Measurements from ENCODE around the gene NRAP.

Gene NRAP

DNA sequence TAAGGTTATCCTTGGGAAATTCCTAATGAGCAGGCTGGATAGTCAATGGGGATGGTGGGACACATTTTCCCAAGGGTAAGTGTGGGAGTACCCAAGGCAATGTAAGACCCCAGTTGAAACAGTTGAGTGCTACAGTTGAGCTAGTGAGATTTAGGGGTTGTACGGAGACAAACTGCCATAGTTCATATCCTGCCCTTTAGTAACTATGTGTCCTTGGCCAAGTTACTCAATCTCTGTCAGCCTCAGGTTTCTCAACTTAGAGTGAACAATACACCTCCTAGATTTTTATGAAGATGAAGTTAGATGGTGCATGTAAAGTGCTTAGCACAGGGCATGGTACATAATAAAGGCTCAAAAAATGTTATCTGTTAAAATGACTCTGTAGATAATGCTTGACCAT is 90.5 kb downstream of the NRAP start:
- no peak overlapping the region for H3K9ac ChIP-seq (ENCODE audit: low read depth, low read length)
- H3K4me3 ChIP-seq (ENCODE audit: low read depth, low read length) = no peak overlapping the region
- H3K9me3 ChIP-seq (ENCODE audit: control insufficient read depth, insufficient read depth, low read length) = no peaks in the 10 kb centered on the region
- no peaks in the 10 kb centered on the region for H3K4me1 ChIP-seq (ENCODE audit: control insufficient read depth, insufficient read depth, low read length)
- H3K36me3 ChIP-seq (ENCODE audit: control insufficient read depth, insufficient read depth, low read length) = no peaks in the 10 kb centered on the region
- peaks cover 11% of the 10 kb centered on the region for H3K27me3 ChIP-seq (ENCODE audit: control insufficient read depth, insufficient read depth, low read length)
- no peak overlapping the region for H3K27ac ChIP-seq (ENCODE audit: low read depth, low read length)

DNA sequence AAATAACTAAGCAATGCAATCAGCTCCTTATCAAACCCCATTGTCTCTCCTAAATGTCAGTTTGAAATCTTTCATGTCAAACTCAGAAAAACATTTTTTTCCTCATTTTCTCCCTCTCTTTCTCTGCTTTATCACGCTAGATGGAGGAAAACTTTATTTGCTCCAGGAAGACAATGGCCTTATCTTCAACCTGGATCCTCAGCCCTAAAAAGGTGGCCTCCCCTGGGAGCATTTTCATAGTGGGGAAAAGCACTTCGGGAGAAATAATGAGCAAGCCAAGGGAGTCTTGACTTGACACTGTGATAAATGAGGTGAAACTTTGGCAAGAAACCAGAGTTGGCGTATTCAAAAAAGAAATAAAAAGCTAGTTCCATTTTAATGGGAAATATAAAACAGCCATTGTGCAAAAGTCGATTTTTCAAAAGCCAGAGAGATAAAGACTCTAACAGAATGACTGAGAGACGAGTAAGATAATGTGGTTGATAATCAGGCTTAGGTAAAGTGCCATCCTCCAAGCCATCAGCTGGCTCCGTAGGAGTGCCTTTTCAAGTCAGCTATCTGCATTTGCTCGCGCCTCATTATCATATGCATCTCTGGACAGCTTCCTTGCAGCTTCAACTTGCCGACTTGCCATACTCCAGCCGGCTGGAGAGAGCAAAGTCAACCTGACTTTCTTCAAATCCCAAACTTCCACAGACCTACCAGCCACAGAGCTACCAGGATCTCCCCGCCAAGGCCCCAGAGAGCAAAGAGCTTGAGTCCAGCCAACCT is 91.1 kb downstream of the NRAP start:
- H3K27ac ChIP-seq (ENCODE audit: low read depth, low read length) = no peak overlapping the region
- no peak overlapping the region for H3K9ac ChIP-seq (ENCODE audit: low read depth, low read length)
- no peaks in the 10 kb centered on the region for H3K4me1 ChIP-seq (ENCODE audit: control insufficient read depth, insufficient read depth, low read length)
- H3K36me3 ChIP-seq (ENCODE audit: control insufficient read depth, insufficient read depth, low read length) = no peaks in the 10 kb centered on the region
- no peak overlapping the region for H3K4me3 ChIP-seq (ENCODE audit: low read depth, low read length)
- peaks cover 11% of the 10 kb centered on the region for H3K27me3 ChIP-seq (ENCODE audit: control insufficient read depth, insufficient read depth, low read length)
- no peaks in the 10 kb centered on the region for H3K9me3 ChIP-seq (ENCODE audit: control insufficient read depth, insufficient read depth, low read length)

DNA sequence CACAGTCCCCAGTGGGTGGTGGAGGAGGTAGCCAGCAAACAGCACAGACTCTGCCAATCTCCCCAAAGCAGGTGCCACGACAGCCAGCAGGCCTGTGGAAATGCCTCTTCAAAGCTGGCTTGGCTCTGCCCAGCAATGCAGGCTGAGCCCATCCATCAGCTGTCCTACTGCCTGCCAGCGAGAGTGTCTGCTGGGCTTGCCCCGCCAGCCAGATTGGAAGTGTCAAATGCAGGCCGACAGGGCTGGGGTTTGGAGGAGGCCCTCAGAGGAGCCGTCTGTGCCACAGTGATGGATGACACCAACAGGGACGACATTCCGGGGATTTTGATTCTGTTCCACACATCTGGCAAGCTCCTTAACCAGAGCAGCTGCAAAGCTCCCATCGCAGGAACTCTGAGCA is 94.3 kb downstream of the NRAP start:
- no peak overlapping the region for H3K4me3 ChIP-seq (ENCODE audit: low read depth, low read length)
- no peak overlapping the region for H3K9ac ChIP-seq (ENCODE audit: low read depth, low read length)
- no peaks in the 10 kb centered on the region for H3K36me3 ChIP-seq (ENCODE audit: control insufficient read depth, insufficient read depth, low read length)
- H3K27me3 ChIP-seq (ENCODE audit: control insufficient read depth, insufficient read depth, low read length) = peaks cover 6% of the 10 kb centered on the region; the same call in 1 of the 2 replicates
- no peaks in the 10 kb centered on the region for H3K9me3 ChIP-seq (ENCODE audit: control insufficient read depth, insufficient read depth, low read length)
- no peak overlapping the region for H3K27ac ChIP-seq (ENCODE audit: low read depth, low read length)
- H3K4me1 ChIP-seq (ENCODE audit: control insufficient read depth, insufficient read depth, low read length) = peaks cover 10% of the 10 kb centered on the region

DNA sequence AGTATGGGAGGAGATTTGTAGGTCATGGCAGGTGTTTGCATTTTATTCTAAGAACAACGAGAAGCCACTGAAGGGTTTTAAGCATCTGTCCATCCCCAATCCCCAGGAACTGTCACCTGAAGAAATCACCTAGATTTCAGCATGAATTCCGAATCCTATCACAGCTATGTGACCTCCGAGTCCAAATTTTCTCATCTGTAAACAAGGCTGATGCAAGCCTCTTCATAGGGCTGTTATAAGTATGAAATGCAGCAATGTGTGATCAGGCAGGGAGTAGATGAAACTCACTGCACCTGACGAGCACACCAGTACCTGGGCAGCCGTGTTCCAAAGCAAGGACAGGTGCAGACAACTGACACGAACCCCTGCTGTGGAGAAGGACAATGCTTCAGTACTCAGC is 97.0 kb downstream of the NRAP start:
- Histone ChIP-seq H3K36me3 (ENCODE audit: control insufficient read depth, insufficient read depth, low read length) (no peaks in the 10 kb centered on the region), H3K4me1 (ENCODE audit: control insufficient read depth, insufficient read depth, low read length) (peaks cover 15% of the 10 kb centered on the region), H3K27ac (ENCODE audit: low read depth, low read length) (no peak overlapping the region), H3K9ac (ENCODE audit: low read depth, low read length) (no peak overlapping the region), H3K4me3 (ENCODE audit: low read depth, low read length) (no peak overlapping the region), H3K9me3 (ENCODE audit: control insufficient read depth, insufficient read depth, low read length) (no peaks in the 10 kb centered on the region), H3K27me3 (ENCODE audit: control insufficient read depth, insufficient read depth, low read length) (peaks cover 24% of the 10 kb centered on the region)

DNA sequence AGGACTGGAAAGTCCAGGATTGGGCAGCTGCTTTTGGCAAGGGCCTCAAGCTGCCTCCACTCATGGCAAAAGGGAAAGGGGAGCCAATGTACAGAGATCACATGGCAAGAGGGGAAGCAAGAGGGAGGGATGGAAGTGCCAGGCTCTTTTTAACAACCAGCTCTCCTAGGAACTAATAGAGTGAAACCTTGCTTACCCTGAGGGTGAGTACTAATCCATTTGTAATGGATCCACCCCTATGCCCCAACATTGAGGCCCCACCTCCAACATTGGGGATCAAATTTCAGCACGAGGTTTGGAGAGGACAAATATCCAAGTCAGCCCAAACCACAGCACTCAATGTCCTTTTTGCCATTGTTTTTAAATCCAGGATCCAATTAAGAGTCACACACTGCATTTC is 98.5 kb downstream of the NRAP start:
- Histone ChIP-seq H3K36me3 (ENCODE audit: control insufficient read depth, insufficient read depth, low read length) (no peaks in the 10 kb centered on the region), H3K27me3 (ENCODE audit: control insufficient read depth, insufficient read depth, low read length) (peaks cover 40% of the 10 kb centered on the region), H3K4me1 (ENCODE audit: control insufficient read depth, insufficient read depth, low read length) (peaks cover 15% of the 10 kb centered on the region), H3K27ac (ENCODE audit: low read depth, low read length) (no peak overlapping the region), H3K4me3 (ENCODE audit: low read depth, low read length) (no peak overlapping the region), H3K9ac (ENCODE audit: low read depth, low read length) (no peak overlapping the region), H3K9me3 (ENCODE audit: control insufficient read depth, insufficient read depth, low read length) (no peaks in the 10 kb centered on the region)

DNA sequence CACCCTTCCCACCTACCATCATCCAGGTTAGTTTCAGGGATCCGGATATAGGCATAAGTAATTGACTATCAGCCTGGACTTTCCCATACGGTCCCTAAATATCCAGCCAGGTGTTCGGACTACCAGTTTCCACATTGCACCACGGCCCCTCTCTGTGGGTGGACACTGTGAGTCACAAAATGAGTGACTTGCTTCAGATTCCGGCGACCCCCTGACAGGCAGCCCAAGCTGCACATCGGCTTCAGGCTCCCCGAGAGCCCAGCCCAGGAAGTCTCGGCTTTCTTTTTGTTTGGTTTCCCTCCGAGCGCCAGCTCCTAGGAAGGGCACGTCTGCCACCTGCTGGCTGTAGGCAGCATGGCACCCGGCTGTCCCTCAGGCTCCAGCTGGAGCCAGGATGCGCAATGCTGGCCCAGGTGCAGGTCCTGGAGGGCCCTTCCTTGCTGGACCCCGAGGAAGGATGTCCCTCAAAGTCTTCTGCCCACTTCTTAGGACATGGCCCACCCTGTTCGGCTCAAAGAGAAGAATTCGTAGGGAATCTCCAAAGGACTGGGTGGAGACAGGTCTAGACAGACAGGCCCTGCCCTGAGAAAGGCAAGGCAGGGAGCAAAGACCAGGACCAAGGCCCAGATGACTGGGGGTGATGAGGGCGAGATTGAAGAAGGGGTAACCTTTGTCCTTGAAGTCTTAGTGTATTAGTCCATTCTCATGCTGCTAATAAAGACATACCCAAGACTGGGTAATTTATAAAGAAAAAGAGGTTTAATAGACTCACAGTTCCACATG is 100.3 kb downstream of the NRAP start:
- H3K9ac ChIP-seq (ENCODE audit: low read depth, low read length) = no peak overlapping the region
- peaks cover 29% of the 10 kb centered on the region for H3K4me1 ChIP-seq (ENCODE audit: control insufficient read depth, insufficient read depth, low read length)
- H3K9me3 ChIP-seq (ENCODE audit: control insufficient read depth, insufficient read depth, low read length) = no peaks in the 10 kb centered on the region
- H3K27ac ChIP-seq (ENCODE audit: low read depth, low read length) = no peak overlapping the region
- H3K4me3 ChIP-seq (ENCODE audit: low read depth, low read length) = no peak overlapping the region; the same call in 1 of the 2 replicates
- H3K36me3 ChIP-seq (ENCODE audit: control insufficient read depth, insufficient read depth, low read length) = no peaks in the 10 kb centered on the region
- H3K27me3 ChIP-seq (ENCODE audit: control insufficient read depth, insufficient read depth, low read length) = peaks cover 55% of the 10 kb centered on the region

DNA sequence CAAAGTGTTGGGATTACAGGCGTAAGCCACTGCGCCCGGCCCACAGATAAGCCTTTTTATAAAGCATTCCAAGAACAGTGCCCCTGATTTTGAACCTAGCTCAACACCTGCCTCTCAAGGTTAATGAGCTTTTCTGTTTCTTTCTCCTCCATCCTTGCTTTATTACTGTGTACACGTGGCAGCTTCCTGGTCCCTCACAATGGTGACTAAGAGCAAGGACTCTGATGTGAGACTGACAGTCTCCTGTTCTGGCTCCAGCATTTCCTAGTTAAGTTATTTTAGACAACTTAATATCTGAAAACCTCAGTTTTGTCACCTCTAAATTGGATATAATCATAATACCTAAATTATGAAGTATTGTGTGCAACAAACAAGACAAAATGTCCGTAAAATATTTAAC is 101.1 kb downstream of the NRAP start:
- H3K36me3 ChIP-seq (ENCODE audit: control insufficient read depth, insufficient read depth, low read length) = no peaks in the 10 kb centered on the region
- no peak overlapping the region for H3K4me3 ChIP-seq (ENCODE audit: low read depth, low read length)
- no peak overlapping the region for H3K27ac ChIP-seq (ENCODE audit: low read depth, low read length)
- H3K9me3 ChIP-seq (ENCODE audit: control insufficient read depth, insufficient read depth, low read length) = no peaks in the 10 kb centered on the region
- H3K4me1 ChIP-seq (ENCODE audit: control insufficient read depth, insufficient read depth, low read length) = peaks cover 34% of the 10 kb centered on the region
- no peak overlapping the region for H3K9ac ChIP-seq (ENCODE audit: low read depth, low read length)
- peaks cover 61% of the 10 kb centered on the region for H3K27me3 ChIP-seq (ENCODE audit: control insufficient read depth, insufficient read depth, low read length)

DNA sequence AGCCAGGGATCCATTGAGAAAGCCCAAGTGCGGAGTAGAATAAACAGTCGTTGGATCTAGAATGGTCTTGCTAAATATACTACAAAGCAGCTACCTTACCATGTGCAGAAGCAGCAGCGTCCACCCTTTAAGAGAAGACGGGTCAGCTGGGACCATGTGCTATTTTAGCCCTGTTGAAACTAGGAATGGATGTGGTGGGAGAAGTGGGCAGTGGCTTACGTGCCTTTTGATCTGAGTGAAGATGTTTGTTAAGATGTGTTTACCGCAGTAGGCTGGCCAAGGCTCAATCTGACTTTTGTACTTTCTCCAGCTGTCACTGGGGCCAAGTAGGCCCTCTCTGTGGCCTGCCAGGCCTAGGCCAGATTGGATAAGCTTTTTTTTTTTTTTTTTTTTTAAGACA is 101.8 kb downstream of the NRAP start:
- no peak overlapping the region for H3K9ac ChIP-seq (ENCODE audit: low read depth, low read length)
- H3K27me3 ChIP-seq (ENCODE audit: control insufficient read depth, insufficient read depth, low read length) = peaks cover 68% of the 10 kb centered on the region
- H3K36me3 ChIP-seq (ENCODE audit: control insufficient read depth, insufficient read depth, low read length) = no peaks in the 10 kb centered on the region
- H3K4me3 ChIP-seq (ENCODE audit: low read depth, low read length) = no peak overlapping the region
- no peak overlapping the region for H3K27ac ChIP-seq (ENCODE audit: low read depth, low read length)
- no peaks in the 10 kb centered on the region for H3K9me3 ChIP-seq (ENCODE audit: control insufficient read depth, insufficient read depth, low read length)
- H3K4me1 ChIP-seq (ENCODE audit: control insufficient read depth, insufficient read depth, low read length) = peaks cover 40% of the 10 kb centered on the region

DNA sequence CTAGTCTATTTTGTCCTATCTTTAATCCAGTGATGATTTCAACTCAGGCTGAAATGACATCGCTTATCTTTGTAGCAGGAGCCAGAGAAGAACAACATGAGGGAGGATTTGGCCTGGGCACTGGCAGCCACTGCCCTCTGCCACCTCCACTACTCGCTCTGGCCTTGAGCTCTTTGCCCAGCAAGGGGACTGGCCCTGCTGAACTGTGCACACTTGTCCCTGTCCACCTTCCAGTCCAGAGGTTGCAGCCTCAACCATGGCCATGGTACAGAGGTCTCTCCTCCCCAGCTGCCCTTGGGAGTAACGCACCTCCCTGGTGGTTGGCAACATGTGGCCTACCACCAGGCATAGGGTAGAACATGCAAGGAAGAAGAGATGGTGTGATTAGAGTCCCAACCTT is 102.6 kb downstream of the NRAP start:
- Histone ChIP-seq H3K27ac (ENCODE audit: low read depth, low read length) (no peak overlapping the region), H3K36me3 (ENCODE audit: control insufficient read depth, insufficient read depth, low read length) (no peaks in the 10 kb centered on the region), H3K9ac (ENCODE audit: low read depth, low read length) (no peak overlapping the region), H3K27me3 (ENCODE audit: control insufficient read depth, insufficient read depth, low read length) (peaks cover 76% of the 10 kb centered on the region), H3K4me1 (ENCODE audit: control insufficient read depth, insufficient read depth, low read length) (peaks cover 45% of the 10 kb centered on the region), H3K9me3 (ENCODE audit: control insufficient read depth, insufficient read depth, low read length) (no peaks in the 10 kb centered on the region), H3K4me3 (ENCODE audit: low read depth, low read length) (no peak overlapping the region)

DNA sequence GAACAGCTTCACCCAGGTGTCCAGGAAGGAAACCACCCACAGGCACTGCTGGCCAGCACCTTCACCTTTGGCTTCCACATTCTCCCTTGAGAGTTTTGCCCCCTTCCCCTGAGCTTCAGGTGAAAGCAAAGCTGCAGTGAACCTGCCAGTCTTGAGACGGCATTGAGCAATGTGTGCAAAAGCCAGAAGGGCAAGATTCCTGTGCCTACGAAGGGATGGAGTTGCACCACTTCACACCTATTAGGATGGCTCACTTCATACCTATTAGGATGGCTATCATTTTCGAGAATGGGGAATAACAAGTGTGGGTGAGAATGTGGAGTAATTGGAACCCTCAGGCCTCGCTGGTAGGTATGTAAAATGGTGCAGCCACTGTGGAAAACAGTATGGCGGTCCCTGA is 103.8 kb downstream of the NRAP start:
- Histone ChIP-seq H3K27ac (ENCODE audit: low read depth, low read length) (no peak overlapping the region), H3K4me1 (ENCODE audit: control insufficient read depth, insufficient read depth, low read length) (peaks cover 36% of the 10 kb centered on the region), H3K4me3 (ENCODE audit: low read depth, low read length) (no peak overlapping the region), H3K36me3 (ENCODE audit: control insufficient read depth, insufficient read depth, low read length) (no peaks in the 10 kb centered on the region), H3K27me3 (ENCODE audit: control insufficient read depth, insufficient read depth, low read length) (peaks cover 88% of the 10 kb centered on the region), H3K9me3 (ENCODE audit: control insufficient read depth, insufficient read depth, low read length) (no peaks in the 10 kb centered on the region), H3K9ac (ENCODE audit: low read depth, low read length) (no peak overlapping the region)

DNA sequence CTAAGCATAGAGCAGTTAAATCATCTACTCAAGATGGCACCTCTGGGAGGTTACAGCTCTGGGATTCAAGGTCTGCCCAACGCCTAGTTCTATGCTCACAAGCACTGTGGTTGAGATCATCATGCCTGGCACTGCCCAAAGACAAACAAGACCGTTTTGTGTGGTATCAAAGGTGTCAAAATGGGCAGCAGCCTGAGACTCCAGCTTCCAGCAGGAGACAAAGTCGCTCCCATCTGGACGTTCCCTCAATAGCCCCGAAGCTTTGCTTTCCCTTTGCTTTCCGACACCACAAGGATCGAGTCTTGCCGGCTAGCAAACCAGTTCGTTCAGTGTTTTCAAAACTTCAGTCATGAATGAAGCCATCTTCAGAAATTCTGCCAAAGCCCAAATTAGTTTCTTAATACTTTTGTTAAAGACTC is 105.9 kb downstream of the NRAP start:
- Histone ChIP-seq H3K4me1 (ENCODE audit: control insufficient read depth, insufficient read depth, low read length) (peaks cover 29% of the 10 kb centered on the region), H3K27me3 (ENCODE audit: control insufficient read depth, insufficient read depth, low read length) (peaks cover 98% of the 10 kb centered on the region), H3K36me3 (ENCODE audit: control insufficient read depth, insufficient read depth, low read length) (no peaks in the 10 kb centered on the region), H3K4me3 (ENCODE audit: low read depth, low read length) (no peak overlapping the region), H3K9me3 (ENCODE audit: control insufficient read depth, insufficient read depth, low read length) (no peaks in the 10 kb centered on the region), H3K27ac (ENCODE audit: low read depth, low read length) (peak overlapping the region; percentile 90), H3K9ac (ENCODE audit: low read depth, low read length) (no peak overlapping the region; the same call in 1 of the 2 replicates)
